Measurements from ENCODE around the gene VWA5B1.
A peak's percentile ranks its signal among the peaks of the same experiment; 100 is the strongest.

The VWA5B1 gene, protein sequence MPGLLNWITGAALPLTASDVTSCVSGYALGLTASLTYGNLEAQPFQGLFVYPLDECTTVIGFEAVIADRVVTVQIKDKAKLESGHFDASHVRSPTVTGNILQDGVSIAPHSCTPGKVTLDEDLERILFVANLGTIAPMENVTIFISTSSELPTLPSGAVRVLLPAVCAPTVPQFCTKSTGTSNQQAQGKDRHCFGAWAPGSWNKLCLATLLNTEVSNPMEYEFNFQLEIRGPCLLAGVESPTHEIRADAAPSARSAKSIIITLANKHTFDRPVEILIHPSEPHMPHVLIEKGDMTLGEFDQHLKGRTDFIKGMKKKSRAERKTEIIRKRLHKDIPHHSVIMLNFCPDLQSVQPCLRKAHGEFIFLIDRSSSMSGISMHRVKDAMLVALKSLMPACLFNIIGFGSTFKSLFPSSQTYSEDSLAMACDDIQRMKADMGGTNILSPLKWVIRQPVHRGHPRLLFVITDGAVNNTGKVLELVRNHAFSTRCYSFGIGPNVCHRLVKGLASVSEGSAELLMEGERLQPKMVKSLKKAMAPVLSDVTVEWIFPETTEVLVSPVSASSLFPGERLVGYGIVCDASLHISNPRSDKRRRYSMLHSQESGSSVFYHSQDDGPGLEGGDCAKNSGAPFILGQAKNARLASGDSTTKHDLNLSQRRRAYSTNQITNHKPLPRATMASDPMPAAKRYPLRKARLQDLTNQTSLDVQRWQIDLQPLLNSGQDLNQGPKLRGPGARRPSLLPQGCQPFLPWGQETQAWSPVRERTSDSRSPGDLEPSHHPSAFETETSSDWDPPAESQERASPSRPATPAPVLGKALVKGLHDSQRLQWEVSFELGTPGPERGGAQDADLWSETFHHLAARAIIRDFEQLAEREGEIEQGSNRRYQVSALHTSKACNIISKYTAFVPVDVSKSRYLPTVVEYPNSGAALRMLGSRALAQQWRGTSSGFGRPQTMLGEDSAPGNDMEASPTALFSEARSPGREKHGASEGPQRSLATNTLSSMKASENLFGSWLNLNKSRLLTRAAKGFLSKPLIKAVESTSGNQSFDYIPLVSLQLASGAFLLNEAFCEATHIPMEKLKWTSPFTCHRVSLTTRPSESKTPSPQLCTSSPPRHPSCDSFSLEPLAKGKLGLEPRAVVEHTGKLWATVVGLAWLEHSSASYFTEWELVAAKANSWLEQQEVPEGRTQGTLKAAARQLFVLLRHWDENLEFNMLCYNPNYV

DNA sequence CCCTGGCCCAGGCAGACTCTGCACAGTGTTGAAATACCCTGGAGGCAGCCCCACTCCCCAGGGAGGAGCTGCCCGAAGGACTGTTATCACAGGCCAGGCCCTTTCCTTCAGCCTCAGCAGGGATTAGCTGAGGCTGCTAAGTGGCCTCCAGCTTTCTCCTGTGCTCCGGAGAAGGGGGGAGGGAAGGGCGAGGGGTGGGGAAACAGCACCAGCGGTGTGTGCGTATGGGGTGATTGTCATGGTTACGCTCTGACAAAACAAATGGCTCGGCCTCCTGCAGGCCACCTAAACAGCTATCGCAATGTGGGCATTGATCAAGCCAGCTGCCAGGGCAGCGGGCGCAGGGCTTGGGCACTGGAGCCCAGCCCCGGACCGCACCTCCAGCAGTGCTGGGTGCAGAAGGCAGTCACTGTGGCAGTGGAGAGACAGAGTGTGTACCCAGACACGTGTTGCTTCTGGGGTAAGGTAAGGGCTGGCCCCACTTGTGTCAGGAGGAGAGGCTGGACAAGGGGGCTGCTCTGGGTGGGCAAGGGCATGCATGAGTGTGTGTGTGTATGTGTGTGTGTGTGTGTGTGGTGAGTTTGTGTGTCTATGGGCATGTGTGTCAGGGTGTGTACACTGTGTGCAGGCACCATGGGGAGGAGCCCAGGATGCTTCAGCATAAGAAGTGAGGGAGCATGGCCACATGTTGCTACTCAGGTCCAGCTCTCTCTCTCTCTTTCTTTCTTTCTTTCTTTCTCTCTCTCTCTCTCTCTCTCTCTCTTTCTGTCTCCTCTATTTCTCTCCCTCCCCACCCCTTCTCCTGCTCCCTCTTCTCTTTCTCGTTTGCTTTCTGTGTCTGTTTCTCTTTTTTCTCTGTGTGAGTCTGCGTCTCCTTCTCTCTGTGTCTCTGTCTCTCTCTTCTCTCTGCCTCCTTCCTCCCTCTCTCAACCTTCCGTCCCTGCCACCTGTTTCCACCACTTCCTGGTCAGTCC lies at the start of gene VWA5B1:
TSS of gene VWA5B1 (plus strand) at position 252 of the 974 bp plus-strand sequence. CDS start 19,727 bp downstream, outside the sequence.
- Mint-ChIP-seq H3K36me3 (no peaks in the 10 kb centered on the region), H3K27ac (no peak within 1 kb of the TSS), H3K27me3 (peaks cover 72% of the 10 kb centered on the region), H3K4me3 (peak within 1 kb of the TSS; percentile 63), H3K9me3 (peaks cover 3% of the 10 kb centered on the region), H3K4me1 (peaks cover 16% of the 10 kb centered on the region)
- ATAC-seq = peak; percentile 18

DNA sequence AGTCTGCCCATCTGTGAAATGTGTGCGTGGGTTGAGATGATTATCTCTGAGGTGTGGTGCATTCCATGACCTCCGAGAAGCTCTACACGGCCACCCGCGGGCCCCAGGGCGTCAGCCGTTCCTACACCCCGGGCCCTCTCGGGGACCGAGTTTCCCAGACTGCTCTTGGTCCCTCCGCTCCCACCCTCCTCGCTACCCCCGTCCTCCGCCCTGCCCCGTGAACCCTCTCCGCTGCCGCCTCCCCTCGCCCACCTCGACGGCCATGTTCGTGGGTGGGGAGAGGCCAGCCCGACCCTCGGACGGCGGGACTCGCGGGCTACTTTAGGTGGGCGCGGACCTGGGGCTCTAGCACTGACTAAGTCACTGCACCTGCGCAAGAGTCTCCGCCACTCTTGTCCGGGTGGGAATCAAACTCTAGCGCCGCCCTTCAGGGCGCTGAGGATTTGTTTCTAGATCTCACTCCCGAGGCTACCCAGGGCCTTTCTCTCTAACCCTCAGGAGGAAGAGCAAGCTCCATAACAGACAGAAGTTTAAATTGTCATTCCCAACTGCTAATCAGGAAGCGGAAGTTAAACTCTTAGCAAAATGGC lies 47.7 kb upstream of the VWA5B1 start:
- Mint-ChIP-seq H3K9me3 (no peaks in the 10 kb centered on the region), H3K27ac (no peak overlapping the region), H3K27me3 (peaks cover 33% of the 10 kb centered on the region), H3K4me1 (no peaks in the 10 kb centered on the region), H3K4me3 (no peak overlapping the region), H3K36me3 (no peaks in the 10 kb centered on the region)
- ATAC-seq = no peak

DNA sequence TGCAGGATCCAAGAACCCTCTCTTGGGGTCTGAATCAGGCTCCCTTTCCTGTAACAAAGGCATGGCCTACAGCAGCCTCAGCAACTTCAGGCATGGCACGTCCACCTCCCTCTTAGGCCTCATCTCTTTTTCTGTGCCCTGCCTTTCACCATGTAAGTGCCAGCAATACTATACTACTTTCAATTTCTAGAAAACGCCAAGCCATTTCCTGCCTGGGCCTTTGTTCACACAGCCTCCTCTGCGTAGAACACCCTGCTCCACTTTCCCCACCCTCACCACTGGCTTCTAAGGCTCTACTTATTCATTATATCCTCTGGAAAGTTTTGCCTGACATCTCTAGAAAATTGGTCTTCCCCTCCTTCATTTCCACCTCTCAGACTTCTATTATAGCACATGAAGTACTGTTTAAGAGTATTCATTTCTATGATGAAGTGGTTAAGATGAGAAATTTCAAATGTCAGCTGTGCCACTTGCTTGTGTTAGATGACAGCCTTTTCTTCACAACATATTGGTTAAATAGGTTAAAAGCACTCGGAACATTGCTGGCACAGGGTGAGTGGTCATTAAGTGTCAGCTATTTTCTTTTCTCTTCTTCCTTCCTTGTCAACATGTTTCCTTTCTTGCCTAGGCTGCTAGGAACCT lies 41.6 kb upstream of the VWA5B1 start:
- Mint-ChIP-seq H3K27me3 (peaks cover 10% of the 10 kb centered on the region), H3K9me3 (no peaks in the 10 kb centered on the region), H3K4me1 (peaks cover 7% of the 10 kb centered on the region), H3K36me3 (no peaks in the 10 kb centered on the region), H3K27ac (no peak overlapping the region), H3K4me3 (no peak overlapping the region)
- no peak for ATAC-seq

DNA sequence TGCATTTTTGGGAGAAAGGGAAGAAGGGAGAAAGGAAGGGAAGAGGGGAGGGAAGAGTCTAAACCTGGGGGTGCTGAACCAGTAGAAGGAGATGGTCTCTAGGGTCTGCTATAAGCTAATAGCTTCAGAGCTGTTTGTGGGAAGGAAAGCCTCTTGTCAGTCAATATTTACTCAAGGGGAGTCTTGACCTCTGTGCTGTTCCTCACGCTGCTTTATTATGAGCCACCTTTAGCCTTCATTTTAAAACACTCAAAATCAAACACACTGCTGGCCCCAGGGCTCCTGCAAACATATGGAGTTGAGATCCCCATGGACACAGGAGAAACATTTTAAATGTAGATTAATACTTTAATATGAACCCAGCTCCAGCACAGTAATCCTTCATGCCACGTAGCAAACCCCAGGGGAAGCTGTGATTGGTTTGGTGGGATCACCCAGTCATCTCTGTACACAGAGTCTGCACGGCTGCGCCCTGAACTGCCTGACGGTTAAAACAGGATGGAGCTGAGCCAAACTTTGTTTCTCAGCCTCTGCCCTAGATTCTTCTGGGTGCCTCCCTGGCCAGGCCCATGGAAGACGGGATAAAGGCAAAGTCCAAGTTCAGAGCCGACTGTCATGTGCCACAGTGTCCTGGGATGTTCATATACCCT lies 40.2 kb upstream of the VWA5B1 start:
- ATAC-seq = no peak
- H3K9me3 Mint-ChIP-seq = no peaks in the 10 kb centered on the region
- no peak overlapping the region for H3K4me3 Mint-ChIP-seq
- H3K36me3 Mint-ChIP-seq = no peaks in the 10 kb centered on the region
- peaks cover 7% of the 10 kb centered on the region for H3K4me1 Mint-ChIP-seq
- H3K27me3 Mint-ChIP-seq = peaks cover 16% of the 10 kb centered on the region
- H3K27ac Mint-ChIP-seq = no peak overlapping the region

DNA sequence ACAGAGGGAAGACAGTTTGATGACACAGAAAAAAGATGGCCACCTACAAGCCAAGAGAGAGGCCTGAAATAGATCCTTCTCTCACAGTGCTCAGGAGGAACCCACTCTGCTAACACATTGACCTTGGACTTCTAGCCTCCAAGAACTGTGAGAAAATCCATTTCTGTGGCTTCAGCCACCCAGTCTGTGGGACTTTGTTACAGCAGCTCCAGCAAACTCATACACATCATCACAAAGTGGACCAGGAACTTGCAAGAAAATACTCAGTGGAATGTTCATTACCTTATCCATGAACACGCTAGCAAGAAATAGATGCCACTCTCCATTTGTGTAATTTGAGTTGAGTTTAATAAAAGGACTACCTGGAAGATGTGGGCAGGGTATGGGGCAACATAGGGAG lies 38.1 kb upstream of the VWA5B1 start:
- H3K36me3 Mint-ChIP-seq = no peaks in the 10 kb centered on the region
- no peak for ATAC-seq
- H3K4me1 Mint-ChIP-seq = peaks cover 7% of the 10 kb centered on the region
- H3K27ac Mint-ChIP-seq = no peak overlapping the region
- peaks cover 24% of the 10 kb centered on the region for H3K27me3 Mint-ChIP-seq
- H3K4me3 Mint-ChIP-seq = no peak overlapping the region
- H3K9me3 Mint-ChIP-seq = no peaks in the 10 kb centered on the region

DNA sequence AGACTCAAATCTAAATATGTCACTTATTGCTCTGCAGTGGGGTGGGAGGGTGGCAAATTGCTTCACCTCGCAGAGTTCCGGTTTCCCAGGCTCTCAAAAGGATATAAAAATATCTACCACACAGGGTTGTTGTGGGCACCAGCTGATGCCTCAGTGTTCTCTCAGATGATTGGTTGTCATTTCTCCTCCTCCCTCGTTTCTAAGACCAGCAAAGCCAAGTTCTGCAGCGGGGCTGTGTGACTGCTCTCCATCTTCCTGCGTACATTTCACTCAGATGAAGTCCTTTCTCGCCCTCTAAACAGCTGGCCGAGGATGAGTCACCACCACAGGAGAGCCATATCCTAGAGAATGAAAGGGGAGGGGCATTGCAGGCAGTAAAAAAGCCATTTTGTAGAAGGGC lies 35.0 kb upstream of the VWA5B1 start:
- H3K4me3 Mint-ChIP-seq = no peak overlapping the region

DNA sequence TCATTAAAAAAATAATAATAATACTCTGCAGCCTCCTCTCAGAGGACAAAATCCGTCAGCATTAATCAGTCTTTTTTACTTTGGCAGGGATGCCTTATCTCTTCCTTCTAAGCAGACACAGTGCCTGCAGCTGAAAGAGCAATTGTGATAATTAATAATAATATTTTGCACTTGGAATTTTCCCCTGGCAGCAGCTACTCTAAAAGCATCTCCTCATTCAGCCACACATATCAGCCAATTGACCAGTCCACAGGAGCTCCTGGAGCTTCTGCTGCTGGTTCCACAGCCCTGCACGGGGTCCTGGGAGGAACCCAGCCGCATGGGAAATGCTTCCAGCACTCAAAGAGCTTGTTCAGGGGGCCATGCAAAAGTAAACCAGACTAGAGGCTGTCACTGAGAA lies 31.0 kb upstream of the VWA5B1 start:
- no peak overlapping the region for H3K4me3 Mint-ChIP-seq
- H3K9me3 Mint-ChIP-seq = no peaks in the 10 kb centered on the region
- peaks cover 52% of the 10 kb centered on the region for H3K27me3 Mint-ChIP-seq
- no peak for ATAC-seq
- no peak overlapping the region for H3K27ac Mint-ChIP-seq
- H3K36me3 Mint-ChIP-seq = no peaks in the 10 kb centered on the region
- H3K4me1 Mint-ChIP-seq = no peaks in the 10 kb centered on the region

More for the DNA sequence above, 35.0 kb upstream of the VWA5B1 start:
- no peaks in the 10 kb centered on the region for H3K9me3 Mint-ChIP-seq
- no peaks in the 10 kb centered on the region for H3K4me1 Mint-ChIP-seq
- ATAC-seq = no peak
- H3K27me3 Mint-ChIP-seq = peaks cover 29% of the 10 kb centered on the region
- H3K36me3 Mint-ChIP-seq = no peaks in the 10 kb centered on the region
- no peak overlapping the region for H3K27ac Mint-ChIP-seq

DNA sequence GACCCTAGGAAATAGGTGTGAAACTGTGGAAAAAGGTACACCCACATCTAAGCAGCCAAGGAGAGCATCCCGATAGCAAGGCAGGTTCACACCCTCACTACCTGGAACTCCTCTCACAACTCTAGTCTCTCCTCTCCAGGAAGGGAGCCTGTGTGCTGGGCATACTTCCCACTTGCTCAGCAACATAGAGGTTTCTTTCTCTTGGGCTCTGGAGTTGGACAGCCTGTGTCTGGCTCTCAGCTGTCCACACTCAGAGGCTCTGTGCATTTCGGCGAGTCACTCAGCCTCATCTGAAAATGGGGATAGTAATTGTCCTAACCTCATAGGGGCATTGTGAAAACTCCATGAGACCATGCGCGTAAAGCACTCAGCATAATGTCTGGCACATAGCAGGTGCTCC lies 29.6 kb upstream of the VWA5B1 start:
- Mint-ChIP-seq H3K9me3 (no peaks in the 10 kb centered on the region), H3K36me3 (no peaks in the 10 kb centered on the region), H3K4me1 (no peaks in the 10 kb centered on the region), H3K27ac (no peak overlapping the region), H3K4me3 (no peak overlapping the region), H3K27me3 (peaks cover 50% of the 10 kb centered on the region)
- no peak for ATAC-seq

DNA sequence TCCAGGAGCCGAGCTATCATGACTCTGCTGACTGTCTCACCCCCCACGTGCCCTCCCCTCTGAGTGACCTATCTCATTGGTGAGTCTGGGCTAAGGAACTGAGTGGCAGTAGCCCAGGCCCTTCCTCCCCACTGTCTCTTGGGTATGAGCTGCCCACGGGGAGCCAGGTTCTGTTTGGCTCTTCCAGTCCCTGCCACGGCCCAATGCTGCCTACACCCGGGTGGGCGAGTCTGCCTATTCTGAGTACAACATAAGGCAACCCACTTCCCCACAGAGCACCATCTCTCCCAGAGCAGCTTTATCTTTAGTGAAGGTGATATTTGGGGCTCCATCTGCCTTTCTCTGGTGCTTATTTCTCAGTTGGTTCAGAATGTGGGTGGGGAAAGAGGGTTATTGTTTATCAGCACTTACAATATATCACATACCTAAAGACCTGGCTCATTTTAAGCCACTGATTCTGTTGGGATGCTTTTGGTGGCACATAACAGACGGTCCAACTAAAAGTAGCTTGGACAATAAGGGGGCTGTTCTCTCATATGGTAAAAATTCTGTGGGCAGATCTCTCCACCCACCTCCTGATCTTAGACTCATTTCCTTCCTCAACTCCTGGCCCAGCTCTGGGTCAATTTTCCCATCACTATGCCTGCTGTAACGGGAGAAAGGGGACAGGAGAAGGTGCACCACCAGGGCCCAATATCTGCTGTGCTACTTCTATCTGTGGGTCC lies 27.7 kb upstream of the VWA5B1 start:
- Mint-ChIP-seq H3K27me3 (peaks cover 35% of the 10 kb centered on the region), H3K36me3 (no peaks in the 10 kb centered on the region), H3K4me3 (no peak overlapping the region), H3K4me1 (no peaks in the 10 kb centered on the region), H3K9me3 (no peaks in the 10 kb centered on the region), H3K27ac (no peak overlapping the region)
- ATAC-seq = no peak

DNA sequence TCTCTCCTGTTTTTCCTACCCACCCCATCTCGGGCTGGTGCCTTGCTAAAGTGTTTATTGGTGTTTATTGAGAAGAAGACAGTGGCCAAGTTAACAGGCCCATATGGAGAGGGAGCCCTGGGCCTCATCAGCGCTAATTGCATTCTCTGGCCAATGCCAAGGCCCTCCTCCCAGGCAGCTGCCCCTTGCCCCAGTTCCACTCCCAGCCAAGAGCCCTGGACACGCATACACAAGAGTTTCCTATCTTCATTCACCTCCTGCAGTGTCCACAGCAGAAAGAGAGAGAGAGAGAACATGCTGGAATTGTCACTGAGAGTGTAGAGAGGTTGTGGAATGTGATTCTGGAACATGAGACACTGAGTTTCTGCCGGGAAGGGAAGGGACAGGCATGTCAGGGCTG lies 25.4 kb upstream of the VWA5B1 start:
- no peak overlapping the region for H3K4me3 Mint-ChIP-seq

DNA sequence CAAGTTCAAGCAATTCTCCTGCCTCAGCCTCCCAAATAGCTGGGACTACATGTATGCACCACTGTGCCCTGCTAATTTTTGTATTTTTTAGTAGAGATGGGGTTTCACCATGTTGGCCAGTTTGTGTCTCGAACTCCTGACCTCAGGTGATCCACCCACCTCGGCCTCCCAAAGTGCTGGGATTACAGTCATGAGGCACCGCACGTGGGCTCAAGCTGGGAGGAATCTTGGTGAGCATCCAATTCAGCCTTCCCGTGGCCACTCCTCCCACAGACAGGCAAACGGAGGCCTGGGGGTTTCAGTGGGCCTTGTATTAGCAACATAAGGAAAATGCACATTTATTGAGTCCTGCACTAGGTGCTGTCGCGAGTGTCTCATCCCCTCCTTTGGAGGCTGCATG lies 24.5 kb upstream of the VWA5B1 start:
- ATAC-seq = no peak
- Mint-ChIP-seq H3K4me3 (no peak overlapping the region), H3K27ac (no peak overlapping the region), H3K4me1 (no peaks in the 10 kb centered on the region), H3K27me3 (peaks cover 56% of the 10 kb centered on the region), H3K9me3 (peaks cover 11% of the 10 kb centered on the region), H3K36me3 (no peaks in the 10 kb centered on the region)

More for the DNA sequence above, 25.4 kb upstream of the VWA5B1 start:
- Mint-ChIP-seq H3K9me3 (peaks cover 2% of the 10 kb centered on the region), H3K36me3 (no peaks in the 10 kb centered on the region), H3K27ac (no peak overlapping the region), H3K4me1 (no peaks in the 10 kb centered on the region), H3K27me3 (peaks cover 48% of the 10 kb centered on the region)
- no peak for ATAC-seq

DNA sequence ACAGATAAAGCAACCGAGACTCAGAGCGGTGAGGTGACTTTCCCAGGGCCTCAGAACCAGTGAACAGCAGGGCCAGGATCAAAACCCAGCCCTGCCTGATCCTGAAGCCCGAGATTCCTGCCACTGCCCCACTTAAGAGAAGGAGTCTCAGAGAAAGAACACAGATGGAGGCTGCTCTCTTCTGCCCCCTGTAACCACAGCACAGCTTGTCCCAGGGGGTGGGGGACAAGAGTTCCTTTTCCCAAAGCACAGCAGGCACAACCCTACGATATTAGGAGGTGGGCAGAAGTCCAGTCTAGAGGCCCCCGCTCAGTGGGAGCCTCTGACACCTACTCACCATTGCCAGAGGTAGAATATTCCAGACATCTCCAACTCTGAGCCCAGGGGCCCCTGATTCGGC lies 24.0 kb upstream of the VWA5B1 start:
- Mint-ChIP-seq H3K36me3 (no peaks in the 10 kb centered on the region), H3K4me1 (no peaks in the 10 kb centered on the region), H3K27ac (no peak overlapping the region), H3K9me3 (peaks cover 11% of the 10 kb centered on the region), H3K4me3 (no peak overlapping the region), H3K27me3 (peaks cover 60% of the 10 kb centered on the region)
- ATAC-seq = no peak
